Hematopoietic multipotent progenitor cell treated with erythropoietin and hydrocortisone succinate and interleukin-3 and kit ligand, for 8 days (in vitro differentiated cells): ENCODE measurements around the gene MEX3D.
A peak's percentile ranks its signal among the peaks of the same experiment; 100 is the strongest.

ENCODE experiments used
- DNase-seq: peaks from one replicate; pipeline ENCODE4 v3.0.0-alpha.2; 2015

MEX3D gene

GRCh38 chr19:1568320-1569019, at the start of gene MEX3D:
Gene MEX3D (minus strand): TSS chr19:1568325. CDS start chr19:1568058, 267 bp downstream.
- peak; percentile 67 for DNase-seq

DNA sequence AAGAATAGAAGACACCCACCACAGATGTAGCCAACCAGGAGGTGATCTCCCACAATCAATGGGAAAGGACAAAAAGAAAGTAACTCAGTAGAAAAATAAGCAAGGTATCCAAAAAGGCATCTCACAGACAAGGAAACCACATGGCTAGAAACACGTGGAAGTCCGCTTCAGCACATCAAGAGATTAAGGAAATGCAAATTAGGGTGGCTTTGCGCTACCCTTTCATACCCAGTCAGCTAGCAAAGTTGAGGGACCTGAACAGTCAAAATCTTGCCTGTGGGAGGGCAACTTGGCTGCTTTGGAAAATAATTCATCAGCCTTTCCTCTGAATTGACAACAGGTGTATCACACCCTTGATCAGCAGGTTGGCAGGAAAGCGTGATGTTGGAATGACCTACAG, 48.8 kb upstream of the MEX3D start:
- no peak for DNase-seq

DNA sequence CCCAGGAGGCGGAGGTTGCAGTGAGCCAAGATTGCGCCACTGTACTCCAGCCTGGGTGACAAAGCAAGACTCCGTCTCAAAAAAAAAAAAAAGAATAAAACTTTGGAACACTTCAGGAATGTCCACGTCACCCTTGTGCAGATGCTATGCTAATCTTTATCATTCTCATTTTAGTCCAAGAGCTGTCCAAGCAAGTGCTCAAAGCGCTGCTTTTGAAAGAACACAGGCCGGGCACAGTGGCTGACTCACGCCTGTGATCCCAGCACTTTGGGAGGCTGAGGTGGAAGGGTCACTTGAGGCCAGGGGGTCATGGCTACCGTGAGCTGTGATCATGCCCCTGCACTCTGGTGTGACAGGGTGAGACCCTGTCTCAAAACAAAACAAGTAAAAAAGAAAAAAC, 48.3 kb upstream of the MEX3D start:
- no peak for DNase-seq

DNA sequence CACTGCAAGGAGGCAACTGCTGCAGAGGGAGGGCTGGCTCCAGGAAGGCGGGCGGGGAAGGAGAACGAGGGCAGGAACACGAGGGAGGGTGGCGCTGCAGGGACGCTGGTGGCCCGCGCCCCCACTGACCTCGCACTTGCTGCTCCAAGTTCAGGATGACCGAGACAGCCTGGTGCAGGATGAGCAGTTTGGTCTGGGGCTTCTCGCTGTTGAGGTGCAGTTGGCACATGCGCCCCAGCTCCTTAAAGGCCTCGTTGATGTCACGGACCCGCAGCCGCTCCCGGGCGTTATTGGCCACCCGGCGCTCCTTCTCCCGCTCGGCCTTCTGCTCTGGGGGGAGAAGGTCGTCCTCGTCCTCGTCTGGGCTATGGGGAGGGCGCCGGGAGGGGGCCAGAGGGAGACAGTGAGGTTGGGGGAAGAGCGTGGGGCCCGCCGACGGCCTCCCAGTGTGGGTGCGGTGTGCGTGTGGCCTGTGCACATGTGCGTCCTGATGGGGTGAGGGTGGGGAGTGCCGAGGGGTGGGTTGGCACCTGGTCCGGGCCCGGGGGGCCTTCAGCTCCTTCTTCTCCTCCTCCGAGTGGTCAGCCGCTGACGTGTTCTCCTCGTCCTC, 47.1 kb upstream of the MEX3D start:
- no peak for DNase-seq

DNA sequence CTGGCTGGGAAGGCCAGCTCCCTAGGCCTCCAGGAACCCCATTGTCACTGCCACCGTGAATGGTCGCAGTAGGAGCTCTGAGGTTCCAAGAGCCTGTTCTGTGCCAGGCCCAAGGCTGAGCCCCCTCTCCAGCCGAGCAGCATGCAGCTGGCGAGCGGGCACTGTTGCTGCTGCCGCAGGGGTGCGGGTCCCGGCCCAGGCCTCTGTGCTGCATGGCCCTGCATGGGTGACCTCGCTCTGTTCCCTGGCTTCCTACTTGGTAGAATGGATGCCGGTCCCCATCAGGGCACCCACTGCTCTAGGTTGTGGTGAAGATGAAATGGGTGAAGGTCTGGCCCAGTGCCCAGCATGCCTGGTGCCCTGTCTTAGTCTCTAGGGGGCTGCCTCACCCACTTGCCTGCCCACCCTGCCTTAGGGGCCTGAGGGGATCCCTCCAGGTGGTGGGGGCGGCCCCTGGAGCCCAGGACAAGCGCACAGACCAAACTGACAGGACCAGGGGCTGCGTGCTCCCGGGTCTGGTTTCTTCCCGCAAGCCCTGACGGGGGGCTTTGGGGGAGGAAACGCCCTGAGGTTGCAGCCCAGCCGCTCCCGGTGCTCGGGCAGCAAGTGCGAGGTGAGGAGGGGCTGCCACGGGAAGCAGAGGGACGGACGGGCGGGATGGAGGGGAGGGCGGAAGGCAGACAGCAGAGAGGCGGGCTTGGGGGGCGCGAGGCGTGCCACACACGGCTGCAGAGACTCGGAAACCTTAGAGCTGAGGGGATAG, 45.9 kb upstream of the MEX3D start:
- DNase-seq: no peak

GRCh38 chr19:1613146-1613545, 45.0 kb upstream of the MEX3D start:
- DNase-seq: no peak

DNA sequence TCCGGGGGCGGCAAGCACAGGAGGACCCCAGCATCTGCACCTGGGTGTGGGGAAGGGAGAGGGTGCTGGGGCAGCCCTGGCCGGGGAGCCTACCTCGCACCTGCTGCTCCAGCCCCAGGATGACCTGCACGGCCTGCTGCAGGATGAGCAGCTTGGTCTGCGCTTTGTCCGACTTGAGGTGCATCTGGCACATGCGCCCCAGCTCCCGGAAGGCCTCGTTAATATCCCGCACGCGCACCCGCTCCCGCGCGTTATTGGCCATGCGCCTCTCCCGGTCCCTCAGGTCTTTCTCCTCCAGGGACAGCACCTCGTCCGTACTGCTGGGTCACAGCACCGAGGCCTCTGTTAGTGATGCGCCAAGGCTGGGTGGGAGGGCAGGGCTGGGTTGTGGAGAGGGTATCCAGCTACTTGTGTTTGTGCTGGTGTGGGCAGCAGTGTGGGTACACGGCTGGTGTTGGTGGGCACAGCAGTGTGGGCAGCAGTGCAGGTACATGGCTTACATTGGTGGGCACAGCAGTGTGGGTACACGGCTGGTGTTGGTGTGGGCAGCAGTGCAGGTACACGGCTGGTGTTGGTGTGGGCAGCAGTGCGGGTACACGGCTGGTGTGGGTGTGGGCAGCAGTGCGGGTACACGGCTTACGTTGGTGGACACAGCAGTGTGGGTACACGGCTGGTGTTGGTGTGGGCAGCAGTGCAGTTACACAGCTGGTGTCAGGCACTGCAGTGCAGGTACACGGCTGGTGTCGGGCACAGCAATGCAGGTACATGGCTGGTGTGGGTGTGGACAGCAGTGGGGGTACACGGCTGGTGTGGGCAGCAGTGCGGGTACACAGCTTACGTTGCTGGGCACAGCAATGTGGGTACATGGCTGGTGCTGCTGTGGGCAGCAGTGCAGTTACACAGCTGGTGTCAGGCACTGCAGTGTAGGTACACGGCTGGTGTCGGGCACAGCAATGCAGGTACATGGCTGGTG, 44.3 kb upstream of the MEX3D start:
- no peak for DNase-seq

GRCh38 chr19:1611353-1611752, 43.2 kb upstream of the MEX3D start:
- DNase-seq: no peak

DNA sequence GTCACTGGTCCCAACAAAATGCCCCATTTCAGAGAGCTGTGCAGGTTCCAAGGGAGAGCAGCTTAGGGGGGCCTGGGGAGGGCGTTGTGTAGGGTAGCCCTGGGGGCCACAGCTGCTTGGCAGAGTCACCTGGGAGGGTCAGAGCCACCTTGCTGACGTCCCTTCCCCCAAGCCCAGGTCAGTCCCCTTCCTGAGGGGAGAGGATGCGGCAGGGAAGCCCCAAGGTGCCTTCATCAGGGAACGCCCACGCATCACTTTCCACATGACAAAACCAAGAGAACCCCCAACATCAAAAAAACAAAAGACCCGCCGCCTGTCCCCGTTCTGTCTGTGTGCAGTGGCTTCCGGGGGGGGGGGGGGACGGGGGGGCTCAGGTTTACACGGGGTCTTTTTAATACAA, 42.5 kb upstream of the MEX3D start:
- no peak for DNase-seq

- no peak for DNase-seq
Measured at GRCh38 chr19:1609680-1610474, 41.8 kb upstream of the MEX3D start.

GRCh38 chr19:1609103-1609396, 40.9 kb upstream of the MEX3D start:
- no peak for DNase-seq

DNA sequence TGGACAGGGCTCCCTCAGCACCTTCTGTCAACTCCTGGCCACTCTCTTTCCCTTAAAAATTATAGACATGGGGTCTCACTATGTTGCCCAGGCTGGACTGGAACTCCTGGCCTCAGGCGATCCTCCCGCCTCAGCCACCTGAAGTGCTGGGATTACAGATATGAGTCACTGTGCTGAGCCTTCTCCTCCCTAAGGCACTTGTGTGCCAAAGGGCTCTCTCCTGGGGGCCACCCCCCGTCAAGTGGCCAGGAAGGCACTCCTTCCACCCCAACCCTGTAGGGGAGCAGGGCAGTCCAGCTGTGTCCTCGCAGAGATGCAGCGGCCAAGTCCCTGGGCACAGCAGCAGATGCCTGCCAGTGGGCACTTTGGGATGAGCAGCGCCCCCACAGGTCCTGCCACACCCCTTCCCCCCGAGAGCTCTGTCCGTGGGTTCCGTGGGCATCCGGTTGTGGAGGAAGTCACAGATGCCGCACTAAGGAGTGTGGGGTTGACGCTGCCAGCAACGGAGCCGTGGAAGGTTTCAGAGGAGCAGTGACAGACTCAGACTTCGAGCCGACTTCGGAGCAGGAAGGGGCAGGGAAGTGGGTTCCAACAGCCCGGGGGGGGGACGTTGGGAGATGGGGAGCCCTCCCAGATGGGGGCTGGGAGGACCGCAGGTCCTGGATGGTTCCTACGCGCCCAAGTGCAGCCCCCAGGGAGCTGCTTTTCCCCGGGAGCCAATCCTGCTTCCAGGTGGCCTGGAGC, 40.4 kb upstream of the MEX3D start:
- no peak for DNase-seq

DNA sequence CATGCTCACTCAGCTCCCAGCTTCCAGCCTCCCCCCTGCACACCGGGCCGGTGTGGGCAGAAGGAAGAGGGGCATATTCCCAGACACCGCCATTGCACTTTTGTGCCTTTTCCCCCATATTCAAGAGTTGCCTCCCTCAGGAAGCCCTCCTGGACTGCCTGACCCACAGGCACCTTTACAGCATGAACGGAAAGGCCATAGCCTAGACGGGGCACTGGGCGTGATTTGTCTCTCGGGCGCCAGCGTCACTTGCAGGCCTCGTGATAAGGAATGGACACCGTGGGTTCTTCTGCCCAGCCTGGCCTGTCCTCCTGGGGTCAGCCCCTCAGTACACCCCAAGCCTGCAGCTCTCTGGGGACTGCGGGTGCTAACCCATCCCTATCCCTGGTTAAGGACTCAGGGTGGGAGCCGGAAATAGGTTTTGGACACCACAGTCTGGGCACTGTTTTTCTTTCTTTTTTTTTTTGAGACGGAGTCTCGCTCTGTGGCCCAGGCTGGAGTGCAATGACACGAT, 38.1 kb upstream of the MEX3D start:
- DNase-seq: no peak

- DNase-seq: peak; percentile 95
Measured at GRCh38 chr19:1605236-1606137, 37.4 kb upstream of the MEX3D start, which contains the start of gene UQCR11. Gene UQCR11 (minus strand): TSS chr19:1605462. CDS start chr19:1605409, 53 bp downstream.

DNA sequence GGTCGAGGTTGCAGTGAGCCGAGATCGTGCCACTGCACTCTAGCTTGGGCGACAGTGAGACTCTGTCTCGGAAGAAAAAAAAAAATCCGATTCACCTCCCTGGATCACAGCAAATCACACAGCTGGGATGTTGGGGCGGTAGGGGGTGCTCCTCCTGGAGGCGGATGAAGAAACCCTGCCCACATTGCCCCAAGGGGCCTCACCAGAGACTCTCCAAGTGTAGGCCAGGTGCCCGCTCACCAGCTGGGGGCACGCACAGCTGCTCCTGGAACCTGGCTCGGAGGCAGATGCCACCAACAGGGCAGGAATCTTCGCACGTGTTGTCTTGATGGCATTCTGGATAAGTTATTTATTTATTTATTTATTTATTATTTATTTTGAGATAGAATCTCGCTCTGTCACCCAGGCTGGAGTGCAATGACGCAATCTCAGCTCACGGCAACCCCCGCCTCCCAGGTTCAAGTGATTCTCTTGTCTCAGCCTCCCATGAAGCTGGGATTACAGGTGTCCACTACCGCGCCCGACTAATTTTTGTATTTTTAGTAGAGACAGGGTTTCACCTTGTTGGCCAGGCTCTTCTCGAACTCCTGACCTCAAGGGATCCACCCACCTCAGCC, 34.1 kb upstream of the MEX3D start:
- DNase-seq: no peak

- DNase-seq: peak; percentile 93
Measured at GRCh38 chr19:1601613-1602064, 33.5 kb upstream of the MEX3D start.

DNA sequence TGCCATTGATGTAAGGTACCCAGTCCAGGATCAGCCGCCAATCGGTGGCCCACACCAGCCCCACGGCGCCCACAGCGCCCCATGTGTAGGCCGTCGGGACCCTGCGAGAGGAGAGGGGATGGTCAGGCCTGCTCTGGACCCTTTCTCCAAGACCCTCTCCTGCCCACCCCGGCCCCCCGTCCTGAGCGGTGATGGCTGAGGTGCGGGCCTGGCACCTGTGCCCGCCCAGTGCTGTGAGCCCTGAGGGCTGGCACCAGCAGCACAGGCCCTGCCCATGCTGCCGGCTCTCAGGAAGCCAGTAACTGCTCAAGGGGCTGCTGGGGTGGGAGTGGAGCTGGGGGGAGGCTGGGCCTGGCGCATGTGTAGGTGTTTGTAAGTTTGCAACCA, 31.3 kb upstream of the MEX3D start:
- no peak for DNase-seq

- no peak for DNase-seq
Measured at GRCh38 chr19:1598777-1599459, 30.8 kb upstream of the MEX3D start.

GRCh38 chr19:1593501-1593772, 25.3 kb upstream of the MEX3D start:
- no peak for DNase-seq
